H1 (cell line): Measurements from ENCODE around the gene TBC1D25.

Experiments used
- EGR1 ChIP-seq: IDR thresholded peaks from 2 replicates; pipeline ENCODE4 v1.6.1; 2011; ENCODE audit warnings: low read depth, low read length, borderline replicate concordance
- GABPA ChIP-seq: IDR thresholded peaks from 2 replicates; pipeline ENCODE4 v1.6.1; 2011; ENCODE audit warnings: mild to moderate bottlenecking, low read length, moderate library complexity, borderline replicate concordance; ENCODE audit not compliant: insufficient read depth
- GTF2F1 ChIP-seq: IDR thresholded peaks from 2 replicates; pipeline ENCODE4 v1.6.1; 2012; ENCODE audit warnings: low read depth, low read length, improper control_type of control experiment, borderline replicate concordance
- KDM1A ChIP-seq: fragments of 200-600, 300-600 bp; sonication (generic); IDR thresholded peaks from 2 replicates; pipeline ENCODE4 v1.7.1; 2016; ENCODE audit warnings: mild to moderate bottlenecking, low read length, borderline replicate concordance
- NRF1 ChIP-seq: IDR thresholded peaks from 2 replicates; pipeline ENCODE4 v1.6.1; 2011; ENCODE audit warnings: mild to moderate bottlenecking, low read depth, low read length, improper control_type of control experiment
- POLR2A ChIP-seq, 2 experiments: IDR thresholded peaks; 1 replicate in 1 of 2; 2 replicates in 1 of 2; pipeline ENCODE4 v1.6.1; 2011; ENCODE audit warnings: low read depth in 2 of 2, low read length in 2 of 2, mild to moderate bottlenecking in 2 of 2; ENCODE audit errors: control extremely low read depth in 1 of 2
- SIN3A ChIP-seq, 2 experiments: IDR thresholded peaks in 1 of 2; conservative IDR thresholded peaks in 1 of 2; 2 replicates each; pipeline ENCODE4 v1.6.1; 2011 to 2012; ENCODE audit warnings: low read length in 2 of 2, improper control_type of control experiment in 1 of 2, low read depth in 1 of 2, mild to moderate bottlenecking in 1 of 2
- SP4 ChIP-seq: IDR thresholded peaks from 2 replicates; pipeline ENCODE4 v1.6.1; 2012; ENCODE audit warnings: low read length, inconsistent platforms
- SRF ChIP-seq: IDR thresholded peaks from 2 replicates; pipeline ENCODE4 v1.6.1; 2011; ENCODE audit warnings: mild to moderate bottlenecking, low read depth, low read length, moderate library complexity
- TCF12 ChIP-seq: IDR thresholded peaks from 2 replicates; pipeline ENCODE4 v1.6.1; 2011; ENCODE audit warnings: low read depth, mild to moderate bottlenecking, low read length
- TEAD4 ChIP-seq: IDR thresholded peaks from 2 replicates; pipeline ENCODE4 v1.6.1; 2012; ENCODE audit warnings: low read depth, low read length, inconsistent platforms, mixed read lengths
- YY1 ChIP-seq: IDR thresholded peaks from 2 replicates; pipeline ENCODE4 v1.6.1; 2011; ENCODE audit warnings: low read depth, mild to moderate bottlenecking, low read length
- TF ChIP-seq, protein P1 (sequence below), 3 experiments: IDR thresholded peaks; 1 replicate in 2 of 3; 2 replicates in 1 of 3; pipeline versions ENCODE4 v1.5.1 to v1.6.1; 2011; ENCODE audit warnings: low read length in 3 of 3, mild to moderate bottlenecking in 3 of 3, inconsistent platforms in 2 of 3, low read depth in 1 of 3, moderate library complexity in 1 of 3; ENCODE audit not compliant: insufficient read depth in 1 of 3; ENCODE audit errors: control extremely low read depth in 1 of 3
- TF ChIP-seq, protein P2 (sequence below): IDR thresholded peaks from 2 replicates; pipeline ENCODE4 v1.6.1; 2011; ENCODE audit warnings: low read length, improper control_type of control experiment

DNA sequence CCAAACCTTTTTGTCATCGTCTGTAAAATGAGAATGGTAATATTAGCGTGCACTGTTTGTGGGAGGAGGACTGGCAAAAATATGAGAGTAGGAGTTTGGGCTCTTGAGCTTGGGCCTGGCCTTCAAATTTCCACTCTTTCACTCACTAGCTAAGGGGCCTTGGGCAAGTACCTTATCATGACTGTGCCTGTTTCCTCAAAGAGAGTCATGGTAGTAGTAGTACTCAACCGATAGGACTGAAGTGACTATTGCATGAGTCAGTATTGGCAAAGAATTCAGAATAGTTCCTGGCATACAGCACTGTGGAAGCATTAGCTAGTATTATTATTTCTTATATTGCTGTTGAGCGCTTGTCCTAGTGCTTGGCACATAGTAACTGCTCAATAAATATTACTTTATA is 18.8 kb downstream of the TBC1D25 start:
- no peak for TF ChIP-seq TCF12
- TF ChIP-seq, protein P1, sequence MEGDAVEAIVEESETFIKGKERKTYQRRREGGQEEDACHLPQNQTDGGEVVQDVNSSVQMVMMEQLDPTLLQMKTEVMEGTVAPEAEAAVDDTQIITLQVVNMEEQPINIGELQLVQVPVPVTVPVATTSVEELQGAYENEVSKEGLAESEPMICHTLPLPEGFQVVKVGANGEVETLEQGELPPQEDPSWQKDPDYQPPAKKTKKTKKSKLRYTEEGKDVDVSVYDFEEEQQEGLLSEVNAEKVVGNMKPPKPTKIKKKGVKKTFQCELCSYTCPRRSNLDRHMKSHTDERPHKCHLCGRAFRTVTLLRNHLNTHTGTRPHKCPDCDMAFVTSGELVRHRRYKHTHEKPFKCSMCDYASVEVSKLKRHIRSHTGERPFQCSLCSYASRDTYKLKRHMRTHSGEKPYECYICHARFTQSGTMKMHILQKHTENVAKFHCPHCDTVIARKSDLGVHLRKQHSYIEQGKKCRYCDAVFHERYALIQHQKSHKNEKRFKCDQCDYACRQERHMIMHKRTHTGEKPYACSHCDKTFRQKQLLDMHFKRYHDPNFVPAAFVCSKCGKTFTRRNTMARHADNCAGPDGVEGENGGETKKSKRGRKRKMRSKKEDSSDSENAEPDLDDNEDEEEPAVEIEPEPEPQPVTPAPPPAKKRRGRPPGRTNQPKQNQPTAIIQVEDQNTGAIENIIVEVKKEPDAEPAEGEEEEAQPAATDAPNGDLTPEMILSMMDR (IDR thresholded peaks at IDR 0.05; ENCODE audit: control extremely low read depth in 1 of 3, insufficient read depth in 1 of 3, low read depth in 1 of 3, low read length in 3 of 3): no peak
- no peak for TF ChIP-seq NRF1
- TF ChIP-seq POLR2A (IDR thresholded peaks at IDR 0.05; ENCODE audit: control extremely low read depth in 1 of 2, low read depth in 2 of 2, low read length in 2 of 2): no peak
- TF ChIP-seq, protein P2, sequence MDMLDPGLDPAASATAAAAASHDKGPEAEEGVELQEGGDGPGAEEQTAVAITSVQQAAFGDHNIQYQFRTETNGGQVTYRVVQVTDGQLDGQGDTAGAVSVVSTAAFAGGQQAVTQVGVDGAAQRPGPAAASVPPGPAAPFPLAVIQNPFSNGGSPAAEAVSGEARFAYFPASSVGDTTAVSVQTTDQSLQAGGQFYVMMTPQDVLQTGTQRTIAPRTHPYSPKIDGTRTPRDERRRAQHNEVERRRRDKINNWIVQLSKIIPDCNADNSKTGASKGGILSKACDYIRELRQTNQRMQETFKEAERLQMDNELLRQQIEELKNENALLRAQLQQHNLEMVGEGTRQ: no peak
- no peak for TF ChIP-seq EGR1
- TF ChIP-seq TEAD4: no peak
- no peak for TF ChIP-seq SIN3A (conservative IDR thresholded peaks at IDR 0.05 in 1 of 2, IDR thresholded peaks at IDR 0.05 in 1 of 2; ENCODE audit: low read depth in 1 of 2, low read length in 2 of 2)
- no peak for TF ChIP-seq GABPA
- no peak for TF ChIP-seq YY1
- no peak for TF ChIP-seq SP4
- TF ChIP-seq GTF2F1: no peak
- TF ChIP-seq SRF: no peak
- TF ChIP-seq KDM1A: no peak
